HG03432 (cell line): ENCODE data around the gene CTTNBP2.
A peak's percentile ranks its signal among the peaks of the same experiment; 100 is the strongest.
"Not testable (repeated sequence)": the region's sequence is repeated elsewhere in the genome, so short reads cannot be mapped to it uniquely, and the experiment has no call there.

Experiments used
- ATAC-seq: cut with Tn5 transposase; IDR thresholded peaks from one replicate; pipeline ENCODE4 v1.9.1; 2021; ENCODE audit warnings: mild to moderate bottlenecking, moderate library complexity; ENCODE audit not compliant: unreplicated experiment

The CTTNBP2 gene

GRCh38 chr7:117756586-117757085 lies 116.6 kb downstream of the CTTNBP2 start:
- no peak for ATAC-seq

DNA sequence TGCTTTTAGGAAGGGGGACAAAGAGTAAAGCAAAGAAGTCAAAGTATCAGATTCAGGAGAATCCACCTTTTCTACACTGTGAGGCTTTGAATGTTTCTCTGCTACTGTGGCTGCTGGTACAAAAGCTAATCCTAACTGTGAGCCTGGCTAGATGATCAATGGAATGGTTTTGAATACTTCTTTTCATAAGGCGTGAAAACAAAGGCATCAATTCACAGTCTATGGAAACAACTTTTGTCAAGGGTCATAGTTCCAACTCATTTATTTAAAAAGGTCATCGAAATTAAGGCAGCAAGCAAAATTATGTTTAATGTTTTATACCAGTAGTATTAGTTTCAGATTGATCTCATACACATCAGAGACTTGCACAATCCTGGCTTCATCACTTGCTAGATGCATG lies 118.1 kb downstream of the CTTNBP2 start:
- ATAC-seq, result no peak

DNA sequence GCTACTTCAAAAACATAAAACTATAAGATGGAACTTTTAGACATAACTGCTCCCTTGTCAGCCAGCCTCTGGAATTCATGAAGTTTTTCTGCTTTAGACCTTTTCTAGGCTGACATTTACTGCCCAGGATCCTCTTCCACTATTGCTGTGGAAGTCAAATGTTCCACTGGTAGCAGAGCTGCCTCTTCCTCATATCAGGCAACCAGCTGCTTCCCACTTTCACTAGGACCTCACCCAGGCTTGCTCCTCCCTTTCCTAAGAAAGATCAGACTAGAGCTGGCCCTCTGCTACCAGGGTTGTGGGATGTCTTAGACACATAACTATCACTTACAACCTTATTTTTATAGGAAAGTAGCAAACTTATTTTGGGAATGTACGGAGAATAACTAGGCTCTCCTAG lies 121.5 kb downstream of the CTTNBP2 start:
- no peak for ATAC-seq

GRCh38 chr7:117750612-117751563 lies 122.4 kb downstream of the CTTNBP2 start:
- no peak for ATAC-seq

DNA sequence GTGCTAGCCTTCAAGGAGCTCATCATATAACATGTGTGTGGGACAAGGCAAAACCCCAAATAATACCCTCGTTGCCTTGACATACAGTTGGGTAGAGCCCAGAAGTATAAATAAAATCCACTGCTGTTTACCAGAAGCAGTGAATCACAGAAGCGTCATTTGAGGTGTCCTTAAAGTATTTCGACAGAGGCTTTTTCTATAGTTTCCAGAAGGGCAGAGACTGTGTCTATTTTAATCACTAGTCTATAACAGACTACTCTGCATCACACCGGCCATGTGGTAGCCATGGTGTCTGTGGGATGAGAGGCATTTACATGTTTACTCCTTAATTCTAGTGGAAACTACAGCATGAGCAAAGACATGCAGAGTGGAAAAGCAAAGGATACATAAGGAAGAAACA lies 131.3 kb downstream of the CTTNBP2 start:
- no peak for ATAC-seq

- ATAC-seq, result no peak
Measured at GRCh38 chr7:117739085-117739484, 134.2 kb downstream of the CTTNBP2 start.

DNA sequence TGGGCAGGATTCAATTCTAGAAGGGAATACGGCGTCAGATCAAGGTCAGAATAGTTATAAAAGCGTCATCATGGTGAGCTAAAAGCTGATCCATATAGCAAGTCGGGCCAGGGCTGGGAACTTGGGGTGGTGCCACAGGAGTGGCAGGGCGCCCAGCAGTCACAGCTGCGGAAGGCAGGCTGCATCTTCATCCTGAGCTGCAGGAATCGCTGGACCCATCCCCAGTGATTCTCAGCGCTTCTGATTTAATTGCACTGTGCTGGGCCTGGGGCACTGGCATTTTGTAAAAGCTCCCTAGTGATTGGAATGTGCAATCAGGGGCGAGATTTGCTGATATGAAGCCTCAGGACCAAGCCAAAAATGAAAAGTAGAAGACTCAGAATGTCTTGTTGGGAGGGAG lies 135.3 kb downstream of the CTTNBP2 start:
- no peak for ATAC-seq

DNA sequence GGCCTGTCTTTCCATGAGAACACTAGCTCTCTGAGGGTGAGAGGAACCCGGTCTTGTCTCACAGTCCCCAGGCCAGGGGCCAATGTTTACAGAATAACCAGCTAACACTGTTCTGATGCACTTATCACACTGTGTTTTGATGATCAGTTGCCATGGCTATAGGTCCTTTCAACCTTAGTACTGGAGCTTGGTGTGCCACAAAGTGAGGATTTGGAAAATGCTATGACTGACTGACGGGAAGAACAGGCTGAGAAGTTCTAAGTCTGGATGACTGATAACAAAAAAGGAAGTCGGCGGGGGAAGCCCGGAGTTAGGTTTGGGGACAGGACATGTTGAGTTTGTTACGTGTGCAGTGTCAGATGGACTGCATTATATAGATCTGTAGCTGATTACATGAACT lies 141.8 kb downstream of the CTTNBP2 start:
- peak; percentile 93 for ATAC-seq

GRCh38 chr7:117730390-117730789 lies 142.9 kb downstream of the CTTNBP2 start:
- ATAC-seq, result no peak

- peak; percentile 62 for ATAC-seq
Measured at GRCh38 chr7:117728890-117729624, 144.2 kb downstream of the CTTNBP2 start.

DNA sequence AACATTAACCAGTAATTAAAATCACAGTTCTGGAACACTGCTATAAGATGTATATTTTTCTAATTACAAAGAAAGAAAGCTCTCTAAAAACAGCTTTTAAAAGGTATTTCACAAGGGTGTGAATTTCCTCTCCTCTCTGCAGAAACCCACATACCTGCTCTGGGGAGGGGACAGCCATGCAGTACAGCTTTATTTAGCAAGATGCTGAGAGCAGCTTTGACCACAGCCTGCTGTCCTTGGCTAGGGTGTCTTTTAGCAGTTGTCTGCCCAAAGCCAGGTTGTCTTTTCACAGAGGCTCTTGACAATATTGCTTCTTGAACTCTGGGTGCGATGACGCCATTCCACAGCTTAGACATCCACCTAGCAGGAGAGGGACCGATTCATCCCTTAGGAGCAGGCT lies 148.3 kb downstream of the CTTNBP2 start:
- ATAC-seq, result no peak

DNA sequence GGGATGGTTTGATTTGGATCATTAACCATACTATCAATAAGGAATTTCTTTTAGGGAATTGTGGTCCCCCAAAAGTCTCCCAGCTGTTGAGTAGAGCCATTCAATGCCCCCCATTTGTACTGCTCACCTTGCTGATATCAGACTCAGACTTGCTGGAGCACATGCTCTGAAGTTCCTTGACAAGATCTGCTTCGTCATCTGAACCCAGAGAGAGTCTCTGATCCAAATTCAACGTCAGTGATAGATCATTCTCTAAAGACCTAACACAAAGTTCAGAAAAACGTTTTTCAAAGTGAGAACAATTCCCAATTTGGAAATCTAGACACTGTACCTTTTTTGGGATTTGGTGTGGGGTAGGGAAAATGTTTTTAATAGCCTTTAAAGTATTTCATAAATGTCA lies 153.9 kb downstream of the CTTNBP2 start:
- no peak for ATAC-seq

DNA sequence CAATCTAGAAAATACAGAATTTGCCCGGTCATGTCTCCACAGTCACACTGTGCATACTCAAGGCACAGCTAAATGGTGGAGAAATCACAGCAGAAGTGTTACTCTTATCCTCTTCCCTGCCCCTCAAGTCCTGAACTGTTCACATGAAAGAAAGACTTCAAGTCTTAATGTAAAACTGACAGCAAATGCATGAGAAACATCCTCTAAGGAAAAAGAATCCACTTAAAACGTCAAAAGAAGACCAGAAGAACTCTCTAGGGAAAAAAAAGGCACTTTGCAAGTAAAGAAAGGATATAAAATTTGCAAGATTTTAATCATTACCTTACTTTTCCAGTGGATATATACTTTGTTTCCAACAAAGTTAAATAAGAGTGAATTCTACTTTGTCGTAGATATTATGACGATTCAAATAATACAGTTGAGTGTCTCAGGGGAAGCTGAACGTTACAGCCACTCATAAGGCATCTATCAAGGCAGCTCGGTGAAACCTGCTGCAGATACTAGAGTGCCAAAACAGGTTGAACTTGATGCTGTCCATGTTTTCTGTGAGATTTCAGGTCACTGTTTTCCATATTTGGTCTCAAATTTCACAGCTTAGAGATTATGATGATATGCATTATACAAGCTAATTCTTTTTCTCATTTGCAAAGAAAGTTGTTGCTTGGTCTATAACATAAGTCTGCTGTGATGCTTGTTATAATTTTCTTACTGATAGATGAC lies 155.0 kb downstream of the CTTNBP2 start:
- ATAC-seq, result no peak

- ATAC-seq, result no peak
Measured at GRCh38 chr7:117717357-117717756, 155.9 kb downstream of the CTTNBP2 start.

DNA sequence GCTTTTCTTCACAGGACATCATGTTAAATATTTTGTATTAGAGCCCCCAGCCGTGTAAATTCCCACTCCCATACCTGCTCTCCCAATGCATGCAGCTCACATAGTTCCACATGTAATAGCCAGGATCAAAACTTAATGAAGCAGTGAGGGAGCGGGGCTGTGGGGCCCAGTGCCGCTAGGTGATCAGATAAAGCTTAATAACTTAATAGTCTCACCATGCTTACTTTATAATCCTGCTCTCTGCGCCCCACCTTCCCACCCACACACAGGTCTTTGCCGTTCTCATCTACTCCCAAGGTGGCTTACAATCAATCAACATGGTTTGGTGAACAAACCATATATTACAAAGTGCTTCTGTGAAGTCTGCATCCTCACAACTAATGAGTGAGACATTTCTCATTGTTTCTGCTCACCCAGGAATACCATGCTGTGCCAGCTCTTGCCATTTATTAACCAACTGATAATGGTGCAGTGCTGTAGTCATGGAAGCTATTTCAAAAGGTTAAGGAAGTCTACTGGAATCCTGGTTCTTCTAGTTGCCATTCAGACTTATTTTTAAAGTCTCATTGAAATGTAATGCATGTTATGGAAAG lies 156.4 kb downstream of the CTTNBP2 start:
- ATAC-seq, result no peak

DNA sequence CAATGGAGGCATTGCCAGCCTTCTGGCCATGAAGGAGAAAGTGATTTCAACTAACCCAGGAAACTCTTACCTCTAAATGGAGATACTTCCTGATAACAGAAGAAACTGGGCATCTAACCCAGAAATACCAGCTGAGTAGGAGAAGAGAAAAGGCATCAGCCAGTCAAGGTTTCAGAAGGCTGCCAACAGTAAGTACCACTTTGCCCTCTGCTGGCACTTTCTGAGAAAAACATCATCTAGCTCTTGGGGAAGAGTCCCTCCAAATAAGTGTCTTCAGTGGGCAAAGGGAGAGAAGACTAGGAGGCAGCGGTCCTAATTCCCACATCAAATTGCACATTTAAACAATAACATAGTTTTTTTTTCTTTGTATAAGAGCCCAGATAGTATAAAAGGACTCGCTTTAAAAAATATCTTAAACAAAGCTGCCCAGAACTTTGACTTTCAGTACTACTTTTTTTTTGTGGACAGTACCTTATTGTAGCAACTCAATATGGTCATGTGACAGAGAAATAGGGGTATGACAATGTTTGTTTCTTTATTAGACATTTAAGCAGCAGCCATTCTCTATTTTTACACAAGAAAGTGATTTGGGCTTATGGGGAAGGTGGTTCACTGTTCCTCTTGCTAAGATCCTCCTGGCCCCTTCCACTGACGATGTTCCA lies 157.3 kb downstream of the CTTNBP2 start:
- ATAC-seq, result peak; percentile 91

DNA sequence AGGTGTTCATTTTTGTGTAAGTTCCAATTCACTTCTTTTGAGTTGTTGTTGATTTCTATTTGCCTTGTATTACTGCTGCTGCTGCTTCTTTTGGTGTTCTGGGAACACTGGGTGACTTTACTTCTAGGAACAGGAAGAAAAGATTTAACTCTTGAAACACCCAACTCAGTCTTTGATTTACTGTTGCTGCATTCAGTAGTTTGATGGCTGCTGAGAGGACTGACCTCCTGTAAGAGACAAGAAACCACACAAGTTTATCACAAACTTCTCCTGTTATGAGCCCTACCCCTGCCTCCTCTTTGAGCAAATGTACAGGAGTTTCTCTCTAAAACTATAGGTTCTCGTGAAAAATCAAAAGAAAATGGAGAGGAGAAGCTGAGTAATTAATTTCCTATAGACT lies 161.7 kb downstream of the CTTNBP2 start:
- no peak for ATAC-seq

DNA sequence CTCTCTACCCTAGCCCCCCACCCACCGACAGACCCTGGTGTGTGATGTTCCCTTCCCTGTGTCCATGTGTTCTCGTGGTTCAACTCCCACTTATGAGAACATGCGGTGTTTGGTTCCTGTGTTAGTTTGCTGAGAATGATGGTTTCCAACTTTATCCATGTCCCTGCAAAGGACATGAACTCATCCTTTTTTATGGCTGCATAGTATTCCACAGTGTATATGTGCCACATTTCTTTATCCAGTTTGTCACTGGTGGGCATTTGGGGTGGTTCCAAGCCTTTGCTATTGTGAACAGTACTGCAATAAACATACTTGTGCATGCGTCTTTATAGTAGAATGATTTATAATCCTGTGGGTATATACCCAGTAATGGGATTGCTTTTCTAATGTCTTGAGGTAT lies 165.1 kb downstream of the CTTNBP2 start:
- ATAC-seq, result not testable (repeated sequence)

GRCh38 chr7:117707080-117707479 lies 166.2 kb downstream of the CTTNBP2 start:
- ATAC-seq, result peak; percentile 71

DNA sequence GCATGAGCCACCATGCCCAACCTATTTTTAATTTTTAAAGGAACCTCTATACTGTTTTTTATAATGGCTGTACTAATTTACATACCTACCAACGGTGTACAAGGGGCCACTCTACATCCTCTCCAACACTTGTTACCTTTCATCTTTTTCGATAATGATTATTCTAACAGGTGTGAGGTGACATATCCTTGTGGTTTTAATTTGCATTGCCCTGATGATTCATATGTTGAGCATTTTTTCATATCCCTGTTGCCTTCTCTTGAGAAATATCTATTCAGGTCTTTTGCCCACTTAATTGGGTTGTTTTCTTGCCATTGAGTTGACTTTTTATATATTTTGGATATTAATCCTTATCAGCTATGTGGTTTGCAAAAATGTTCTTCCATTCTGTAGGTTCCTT lies 167.0 kb downstream of the CTTNBP2 start:
- peak; percentile 76 for ATAC-seq
